IPS-NIHi7 (cell line): ENCODE measurements around the gene MGAT4B.
A peak's percentile ranks its signal among the peaks of the same experiment; 100 is the strongest.

ENCODE experiments used
- DNase-seq: peaks from one replicate; pipeline ENCODE4 v3.0.0; 2012; ENCODE audit warnings: mixed read lengths; ENCODE audit errors: extremely low spot score

The MGAT4B gene

DNA sequence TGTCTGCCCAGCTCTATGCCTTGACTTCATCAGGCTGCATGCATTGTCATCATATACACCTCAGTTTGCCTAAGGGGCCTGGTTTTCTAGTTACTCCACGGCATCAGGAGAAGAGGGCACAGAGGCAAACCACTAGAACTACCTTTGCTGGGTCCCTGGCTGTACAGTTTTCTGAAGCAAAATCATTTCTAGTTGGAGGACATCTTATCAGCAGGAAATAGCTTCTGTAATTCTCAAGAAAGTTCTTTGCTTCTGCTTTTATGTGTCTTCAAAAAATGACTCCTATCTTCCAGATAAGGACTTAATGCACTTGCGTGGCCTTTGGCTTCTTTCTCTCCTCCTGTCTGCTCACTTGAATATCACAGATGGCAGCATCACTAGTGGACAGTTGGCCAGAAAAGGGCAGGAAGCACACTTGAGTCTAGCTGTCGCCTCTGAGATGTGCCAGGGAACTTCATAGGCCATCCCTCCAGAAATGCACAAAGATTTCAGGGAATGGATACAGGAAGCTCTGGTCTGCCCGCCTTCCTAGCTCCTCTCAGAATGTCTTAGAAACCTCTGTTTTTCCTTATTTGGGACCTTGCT is 35.3 kb downstream of the MGAT4B start:
- no peak for DNase-seq

DNA sequence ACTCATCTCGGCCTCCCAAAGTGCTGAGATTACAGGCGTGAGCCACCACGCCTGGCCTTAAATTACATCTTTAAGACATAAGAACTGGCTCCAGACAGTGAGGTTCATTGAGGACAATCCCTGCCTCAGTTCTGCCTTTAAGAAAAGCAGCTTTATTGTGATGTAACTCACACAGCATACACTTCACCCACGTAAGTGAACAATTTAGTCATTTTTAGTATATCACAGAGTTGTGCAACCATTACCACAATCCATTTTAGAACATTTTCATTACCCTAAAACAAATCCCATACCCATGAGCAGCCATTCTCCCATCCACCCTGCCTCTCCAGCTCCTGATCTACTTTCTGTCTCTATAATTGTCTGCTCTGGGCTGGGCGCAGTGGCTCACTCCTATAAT is 36.9 kb downstream of the MGAT4B start:
- DNase-seq: no peak

DNA sequence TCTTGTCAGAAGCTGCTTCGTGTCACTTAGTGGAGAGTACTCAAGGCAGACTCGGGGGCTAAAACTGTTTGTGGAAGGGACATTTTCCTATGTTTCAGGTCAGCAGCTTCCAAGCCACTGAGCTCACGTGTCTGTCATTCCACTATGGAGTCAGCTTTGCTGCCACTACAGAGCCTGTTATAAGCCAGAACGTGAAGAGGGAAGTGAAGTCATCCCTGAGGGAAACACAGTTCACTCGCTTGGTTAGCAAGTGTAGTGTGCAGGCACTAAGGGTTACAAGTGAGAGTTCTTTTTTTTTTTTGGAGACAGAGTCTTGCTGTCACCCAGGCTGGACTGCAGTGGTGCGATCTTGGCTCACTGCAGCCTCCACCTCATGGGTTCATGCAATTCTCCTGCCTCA is 37.4 kb downstream of the MGAT4B start:
- DNase-seq: no peak

DNA sequence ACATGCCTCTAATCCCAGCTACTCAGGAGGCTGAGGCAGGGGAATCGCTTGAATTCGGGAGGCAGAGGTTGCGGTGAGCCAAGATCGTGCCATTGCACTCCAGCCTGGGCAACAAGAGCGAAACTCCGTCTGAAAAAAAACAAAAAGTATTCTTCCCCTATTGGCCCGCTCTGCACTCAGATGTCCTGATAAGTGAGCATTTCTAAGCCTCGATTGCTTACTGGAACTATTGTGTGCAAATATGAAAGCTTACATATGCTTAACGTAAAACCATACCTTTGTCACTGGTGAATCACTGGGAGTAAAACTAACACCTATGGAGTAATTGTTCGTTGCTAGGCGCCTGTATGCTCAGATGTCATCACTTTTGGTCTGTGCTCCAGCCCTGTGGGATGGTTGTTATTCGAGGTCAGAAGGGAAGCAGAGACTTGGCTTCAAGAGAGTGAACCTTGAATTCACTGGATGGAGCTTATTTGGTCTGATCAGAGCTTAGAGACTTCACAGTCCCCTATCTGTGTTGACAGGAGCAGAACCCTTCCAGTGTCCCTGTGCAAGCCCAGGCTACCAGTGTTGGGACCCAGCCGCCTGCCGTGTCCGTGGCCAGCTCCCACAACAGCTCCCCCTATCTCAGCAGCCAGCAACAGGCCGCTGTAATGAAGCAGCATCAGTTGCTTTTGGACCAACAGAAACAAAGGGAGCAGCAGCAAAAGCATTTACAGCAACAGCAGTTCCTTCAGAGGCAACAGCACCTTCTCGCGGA is 38.2 kb downstream of the MGAT4B start:
- DNase-seq: peak; percentile 56

DNA sequence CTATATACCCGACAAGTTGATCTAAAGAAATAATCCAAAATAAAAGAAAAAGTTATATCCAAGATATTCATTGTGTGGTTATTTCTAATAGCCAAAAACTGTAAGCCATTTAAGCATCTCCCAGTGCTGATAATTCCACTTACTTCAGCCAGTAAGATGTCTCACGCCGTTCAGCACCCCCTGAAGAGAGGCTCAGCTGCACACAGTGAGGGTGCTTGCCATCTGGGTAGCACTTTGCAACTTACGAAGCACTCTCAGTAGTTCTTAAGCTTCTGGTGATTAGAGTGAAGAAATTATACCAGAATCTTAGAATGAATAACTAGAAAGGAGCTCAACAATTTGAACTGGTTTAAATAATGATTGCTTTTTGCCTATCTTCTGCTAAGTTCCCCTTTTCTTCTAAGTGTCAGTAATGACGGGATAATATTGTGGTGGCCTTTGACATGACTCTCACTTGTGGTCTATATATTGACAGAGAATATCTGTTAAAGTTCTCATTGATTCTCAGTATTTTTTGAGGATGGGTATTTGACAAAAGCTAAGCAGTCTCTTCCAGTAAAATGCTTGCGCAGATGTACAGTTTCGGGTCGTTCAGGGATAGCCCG is 39.1 kb downstream of the MGAT4B start:
- DNase-seq: no peak

DNA sequence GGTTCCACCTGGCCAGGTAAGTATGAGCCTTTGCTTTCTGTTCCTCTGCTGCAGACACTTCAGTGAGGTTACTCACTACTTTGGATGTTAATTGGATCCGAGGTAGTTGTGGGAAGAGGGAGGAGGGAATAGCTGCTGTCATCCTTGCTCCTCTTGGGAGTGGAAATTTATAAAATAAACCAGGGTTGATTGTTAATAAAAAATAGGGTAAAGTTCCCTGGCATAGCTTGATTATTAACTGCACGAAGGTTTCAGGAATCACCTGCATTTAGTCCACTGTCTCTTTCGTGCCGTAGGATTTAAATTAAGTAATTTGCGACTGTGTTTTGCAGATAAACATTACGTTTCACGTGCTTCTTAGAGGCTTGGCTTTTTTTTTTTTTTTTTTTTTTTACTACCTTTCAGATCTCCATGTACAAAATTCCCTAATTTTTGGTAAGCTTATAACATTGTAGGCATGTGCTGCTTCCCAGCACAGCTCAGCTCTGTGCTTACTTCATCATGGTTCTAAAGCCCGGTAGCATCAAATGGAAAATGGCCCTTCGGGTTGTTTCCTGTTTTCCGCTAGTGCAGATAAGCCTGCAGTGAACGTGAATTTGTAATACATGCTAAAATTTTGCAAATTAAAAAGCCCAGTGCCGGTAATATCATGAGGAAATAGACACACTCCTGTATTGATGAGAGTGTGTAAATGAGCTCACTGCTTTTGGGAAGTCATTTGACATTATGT is 39.8 kb downstream of the MGAT4B start:
- DNase-seq: no peak

DNA sequence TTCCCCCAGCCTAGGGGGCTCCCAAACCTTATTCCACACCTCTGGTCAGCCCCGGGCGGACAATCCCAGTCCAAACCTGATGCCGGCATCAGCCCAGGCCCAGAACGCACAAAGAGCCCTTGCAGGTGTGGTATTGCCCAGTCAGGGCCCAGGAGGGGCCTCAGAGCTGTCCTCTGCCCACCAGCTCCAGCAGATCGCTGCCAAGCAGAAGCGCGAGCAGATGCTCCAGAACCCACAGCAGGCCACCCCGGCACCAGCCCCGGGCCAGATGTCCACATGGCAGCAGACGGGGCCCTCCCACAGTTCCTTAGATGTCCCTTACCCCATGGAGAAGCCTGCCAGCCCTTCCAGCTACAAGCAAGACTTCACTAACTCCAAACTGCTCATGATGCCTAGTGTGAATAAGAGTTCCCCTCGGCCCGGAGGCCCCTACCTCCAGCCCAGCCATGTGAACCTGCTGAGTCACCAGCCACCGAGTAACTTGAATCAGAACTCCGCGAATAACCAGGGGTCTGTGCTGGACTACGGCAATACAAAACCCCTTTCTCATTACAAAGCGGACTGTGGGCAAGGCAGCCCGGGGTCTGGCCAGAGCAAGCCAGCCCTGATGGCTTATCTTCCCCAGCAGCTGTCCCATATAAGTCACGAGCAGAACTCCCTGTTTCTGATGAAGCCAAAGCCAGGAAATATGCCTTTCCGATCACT is 40.5 kb downstream of the MGAT4B start:
- DNase-seq: no peak

DNA sequence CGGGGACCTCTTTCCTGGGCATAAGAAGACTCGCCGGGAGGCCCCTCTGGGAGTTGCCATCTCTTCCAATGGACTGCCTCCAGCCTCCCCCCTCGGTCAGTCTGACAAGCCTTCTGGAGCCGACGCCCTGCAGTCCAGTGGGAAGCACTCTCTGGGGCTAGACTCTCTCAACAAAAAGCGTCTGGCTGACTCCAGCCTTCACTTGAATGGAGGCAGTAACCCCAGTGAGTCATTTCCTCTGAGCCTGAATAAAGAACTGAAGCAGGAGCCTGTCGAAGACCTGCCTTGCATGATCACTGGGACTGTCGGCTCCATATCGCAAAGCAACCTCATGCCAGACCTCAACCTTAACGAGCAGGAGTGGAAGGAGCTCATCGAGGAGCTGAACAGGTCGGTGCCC is 41.3 kb downstream of the MGAT4B start:
- DNase-seq: no peak

DNA sequence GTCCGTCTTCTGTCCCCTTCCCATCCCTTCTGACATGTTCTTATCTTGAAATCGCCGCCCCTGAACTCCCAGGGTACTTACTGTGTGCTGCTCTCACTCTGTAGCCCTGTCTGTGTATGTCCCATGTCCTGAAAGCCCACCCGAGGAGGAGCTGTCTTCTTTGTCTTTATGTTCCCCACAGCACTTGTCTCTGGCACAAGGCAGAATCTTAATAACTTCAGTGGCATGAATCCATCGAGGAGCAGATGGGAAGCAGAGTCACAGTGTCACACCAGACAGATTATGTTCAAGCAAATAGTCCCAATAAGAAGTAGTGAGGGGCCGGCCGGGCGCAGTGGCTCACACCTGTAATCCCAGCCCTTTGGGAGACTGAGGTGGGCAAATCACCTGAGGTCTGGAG is 42.6 kb downstream of the MGAT4B start:
- DNase-seq: no peak

DNA sequence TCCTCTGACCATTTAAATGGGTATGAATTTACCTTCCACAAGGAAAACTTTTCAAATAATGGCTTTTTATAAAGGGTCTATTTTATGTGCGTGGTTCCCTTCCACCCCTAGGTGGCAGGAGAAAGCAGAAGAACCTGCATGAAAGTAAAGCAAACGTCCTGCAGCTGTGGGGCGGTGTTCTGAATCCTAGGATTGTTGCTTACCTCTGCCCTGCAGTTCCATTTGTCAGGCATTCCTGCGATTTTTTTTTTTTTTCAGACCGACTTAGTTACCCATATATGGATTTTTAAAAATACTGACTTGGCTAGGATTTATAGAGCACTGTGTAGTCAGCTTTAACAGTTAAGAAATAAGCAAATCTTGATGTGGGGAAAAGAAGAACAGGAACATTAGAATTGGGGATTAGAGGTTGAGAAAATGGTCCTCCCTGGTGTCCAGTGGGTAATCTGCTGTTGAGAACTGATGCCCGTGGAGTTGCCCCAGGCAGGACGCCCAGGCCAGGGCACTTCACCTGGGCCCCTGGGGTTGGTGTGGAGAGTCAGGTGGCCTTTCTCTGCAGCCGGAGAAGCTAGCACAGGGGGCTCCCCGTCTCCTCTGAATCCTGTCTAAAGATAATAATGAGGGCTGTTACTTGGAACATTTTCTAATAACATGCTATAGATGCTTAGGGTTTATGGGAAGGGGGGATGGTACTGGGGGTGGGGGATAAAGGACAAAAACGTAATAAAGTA is 43.3 kb downstream of the MGAT4B start:
- peak; percentile 80 for DNase-seq

DNA sequence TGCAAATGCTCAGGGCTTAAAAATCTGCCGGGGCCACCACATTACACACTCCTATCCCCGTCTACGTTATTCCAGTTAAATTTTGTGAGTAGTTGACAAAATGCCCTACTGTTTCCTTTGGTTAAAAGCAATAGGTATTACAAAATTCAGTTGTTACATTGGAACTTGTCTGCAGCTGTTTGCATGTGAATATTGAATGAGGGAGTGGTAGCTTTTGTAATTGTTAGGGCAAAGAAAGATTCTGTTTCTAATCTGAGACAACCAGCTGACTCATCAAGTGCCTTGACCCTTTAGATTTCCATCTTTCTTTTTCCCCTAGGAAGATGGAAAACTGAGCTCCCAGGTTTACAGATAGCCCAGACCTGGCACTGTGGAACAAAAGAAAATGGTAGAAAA is 43.9 kb downstream of the MGAT4B start:
- DNase-seq: no peak

DNA sequence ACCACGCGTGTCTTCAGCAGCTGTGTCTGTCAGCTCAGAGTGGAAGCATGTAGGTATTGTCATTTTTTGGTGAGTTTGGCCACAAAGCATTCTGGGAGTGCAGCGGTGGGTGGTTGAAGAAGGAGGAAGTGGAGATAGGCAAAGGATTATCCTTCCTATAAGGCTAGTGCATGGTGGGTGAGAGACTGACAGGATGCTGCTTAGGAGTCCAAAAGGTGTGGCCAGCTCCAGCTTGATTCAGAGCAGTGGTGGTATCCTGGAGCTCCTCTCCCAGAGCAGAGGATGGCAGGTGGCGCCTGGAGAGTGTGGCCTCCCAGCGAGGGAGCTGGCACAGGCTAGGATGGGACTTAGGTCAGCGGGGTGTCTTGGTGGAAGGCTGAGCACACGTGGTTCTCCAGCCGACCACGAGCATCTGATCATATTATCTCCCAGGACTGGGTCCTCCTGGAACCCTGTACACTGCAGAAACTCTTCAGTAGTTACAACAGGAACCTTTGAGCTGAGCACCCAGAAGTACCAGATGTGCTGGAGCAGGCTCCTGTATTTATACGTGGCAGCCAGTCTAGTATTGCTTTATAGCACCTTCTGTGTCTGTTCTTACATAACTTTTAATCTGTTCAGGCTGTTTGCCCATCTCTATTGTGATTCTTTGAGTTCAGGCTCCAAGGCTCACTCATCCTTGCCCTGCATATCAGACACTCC is 44.4 kb downstream of the MGAT4B start:
- peak; percentile 12 for DNase-seq

DNA sequence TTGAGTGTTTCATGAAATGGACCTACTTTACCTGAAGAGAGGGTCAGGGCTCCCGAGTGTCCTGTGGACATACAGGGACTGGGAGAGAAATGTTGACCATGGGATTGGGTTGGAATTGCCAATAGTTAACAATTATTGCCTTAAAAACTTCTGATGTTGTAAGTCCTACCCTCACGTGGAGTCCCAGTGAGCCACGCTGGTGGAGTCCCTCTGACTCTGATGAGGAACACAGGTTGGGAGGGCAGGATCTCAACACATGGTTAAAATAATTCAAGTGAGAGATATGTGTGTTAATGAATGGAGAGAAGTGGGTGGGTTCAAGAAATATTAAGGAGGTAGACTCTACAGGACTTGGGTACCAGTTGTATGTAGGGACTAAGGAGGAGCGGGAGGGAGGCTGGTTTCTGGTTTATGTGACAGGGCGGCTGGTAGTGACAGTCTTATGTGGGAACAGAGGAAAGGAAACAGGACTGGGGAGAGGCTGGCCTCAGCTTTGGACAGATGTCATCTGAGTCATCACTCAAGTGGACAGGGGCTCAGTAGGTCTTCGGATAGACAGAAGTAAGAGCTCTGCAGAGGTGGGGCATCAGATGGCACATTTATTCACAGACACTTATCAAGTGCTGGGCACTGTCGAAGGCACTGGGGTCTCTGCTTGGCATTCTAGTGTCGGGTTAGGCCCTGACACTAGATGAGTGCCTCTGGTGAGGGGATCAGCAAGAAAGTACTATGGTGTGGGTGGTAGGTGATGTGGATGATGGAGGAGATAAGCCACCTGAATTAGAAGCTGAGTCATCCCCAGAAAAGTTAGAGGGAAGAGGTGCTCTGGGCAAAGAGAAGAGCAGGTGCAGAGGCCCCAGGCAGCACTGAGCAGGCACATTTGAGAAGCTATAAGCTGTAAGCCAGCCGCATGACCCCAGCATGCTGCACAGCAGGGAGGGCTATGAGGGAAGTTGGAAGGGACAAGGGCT is 46.8 kb downstream of the MGAT4B start:
- peak; percentile 10 for DNase-seq

DNA sequence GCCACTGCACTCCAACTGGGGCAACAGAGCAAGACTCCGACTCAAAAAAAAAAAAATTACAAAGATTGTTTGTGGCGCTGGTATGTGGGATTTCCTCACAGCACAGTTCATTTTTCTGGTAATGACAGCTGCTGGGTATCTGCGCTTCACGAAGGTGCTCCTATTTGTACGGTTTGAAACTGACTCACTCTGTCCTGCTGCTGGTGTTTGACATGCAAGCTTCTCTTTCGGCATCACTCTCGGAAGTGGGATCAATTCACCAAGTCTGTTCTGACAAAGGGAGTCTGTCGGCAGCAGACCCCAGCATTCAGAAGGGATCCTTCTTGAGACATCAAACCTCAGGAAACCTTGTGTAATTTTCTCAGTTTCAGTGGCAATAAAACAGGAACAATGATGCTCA is 47.7 kb downstream of the MGAT4B start:
- DNase-seq: no peak

DNA sequence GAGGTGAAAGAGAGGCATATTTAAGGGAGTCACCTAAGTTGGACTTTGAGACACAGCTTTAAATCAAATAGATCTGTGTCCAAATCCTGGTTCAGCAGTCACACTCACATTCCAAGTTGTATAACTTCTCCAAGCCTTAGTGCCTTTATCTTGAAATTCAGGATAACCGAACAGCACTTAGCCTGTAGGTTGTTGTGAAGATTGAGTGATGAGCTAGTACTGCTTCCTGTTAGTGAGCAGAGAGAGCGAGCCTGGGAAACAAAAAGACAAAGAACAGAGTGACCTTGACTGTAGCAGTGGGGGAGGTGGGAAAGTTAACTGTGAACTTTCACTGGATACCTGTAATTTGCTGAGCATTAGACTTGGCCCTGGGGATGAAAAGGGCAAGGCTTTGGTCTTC is 51.6 kb downstream of the MGAT4B start:
- peak; percentile 38 for DNase-seq

DNA sequence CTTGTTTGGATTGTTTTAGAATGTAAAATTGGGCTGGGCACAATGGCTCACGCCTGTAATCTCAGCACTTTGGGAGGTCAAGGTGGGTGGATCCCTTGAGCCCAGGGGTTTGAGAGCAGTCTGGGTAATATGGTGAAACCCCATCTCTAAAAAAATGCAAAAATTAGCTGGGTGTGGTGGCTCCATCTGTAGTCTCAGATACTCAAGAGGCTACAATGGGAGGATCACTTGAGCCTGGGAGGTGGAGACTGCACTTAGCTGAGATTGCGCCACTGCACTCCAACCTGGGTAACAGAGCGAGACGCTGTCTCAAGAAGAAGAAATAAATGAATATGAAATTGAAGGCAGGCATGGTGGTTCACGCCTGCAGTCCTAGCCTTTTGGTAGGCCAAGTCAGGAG is 52.7 kb downstream of the MGAT4B start:
- no peak for DNase-seq

DNA sequence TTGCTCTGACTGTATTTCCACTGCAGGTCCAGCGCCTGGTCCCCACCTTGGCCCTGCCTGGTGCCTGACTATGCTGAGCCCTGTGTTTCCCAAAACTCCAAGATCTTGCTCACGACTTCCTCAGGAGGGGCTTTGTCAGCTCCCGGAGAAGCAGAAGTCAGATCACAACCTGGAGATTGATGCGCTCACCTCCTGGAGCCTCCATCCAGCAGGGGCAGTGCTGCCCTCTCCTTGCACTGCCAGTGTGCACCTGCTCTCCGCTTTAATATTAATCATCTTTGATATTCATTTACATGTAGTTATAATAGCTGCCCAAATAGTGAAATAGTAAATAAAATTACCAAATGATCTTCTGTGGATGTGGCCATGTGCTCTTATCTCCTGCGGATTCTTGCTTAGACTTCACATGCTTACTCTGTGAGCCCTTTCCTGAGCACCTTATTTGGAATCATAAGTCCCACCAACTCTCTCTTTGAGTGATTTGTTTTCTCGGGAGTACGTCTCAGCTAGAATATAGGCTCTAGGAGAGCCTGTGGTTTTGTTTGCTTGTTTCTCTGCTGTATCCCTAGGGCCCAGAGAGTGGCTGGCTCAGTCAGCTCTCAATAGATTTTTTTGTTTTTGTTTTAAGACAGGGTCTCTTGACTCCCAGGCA is 56.7 kb downstream of the MGAT4B start:
- DNase-seq: no peak

DNA sequence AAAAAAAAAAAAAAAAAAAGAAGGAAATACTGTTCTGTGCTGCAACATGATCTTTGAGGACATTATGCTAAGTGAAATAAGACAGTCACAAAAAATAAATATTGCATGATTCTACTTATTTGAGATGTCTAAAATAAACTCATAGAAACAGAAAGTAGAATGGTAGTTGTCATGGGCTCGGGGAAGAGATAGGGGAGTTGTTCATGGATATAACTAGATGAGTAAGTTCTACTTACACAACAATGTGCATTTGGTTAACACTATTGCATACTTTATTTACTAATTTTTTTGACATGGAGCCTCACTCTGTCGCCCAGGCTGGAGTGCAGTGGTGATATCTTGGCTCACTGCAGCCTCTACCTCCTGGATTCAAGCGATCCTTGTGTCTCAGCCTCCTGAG is 58.9 kb downstream of the MGAT4B start:
- DNase-seq: no peak
